ENCODE measurements around the gene MBLAC1. TPM values are rescaled to one million over a fixed set of nuclear protein-coding genes. Genes with fewer than 3 reads are reported as not detected.

Gene MBLAC1, protein sequence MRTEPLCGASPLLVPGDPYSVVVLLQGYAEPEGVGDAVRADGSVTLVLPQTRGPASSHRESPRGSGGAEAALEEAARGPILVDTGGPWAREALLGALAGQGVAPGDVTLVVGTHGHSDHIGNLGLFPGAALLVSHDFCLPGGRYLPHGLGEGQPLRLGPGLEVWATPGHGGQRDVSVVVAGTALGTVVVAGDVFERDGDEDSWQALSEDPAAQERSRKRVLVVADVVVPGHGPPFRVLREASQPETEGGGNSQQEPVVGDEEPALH
- 1 to 10 TPM; 1.6 to 2.2 TPM for total RNA-seq

DNA sequence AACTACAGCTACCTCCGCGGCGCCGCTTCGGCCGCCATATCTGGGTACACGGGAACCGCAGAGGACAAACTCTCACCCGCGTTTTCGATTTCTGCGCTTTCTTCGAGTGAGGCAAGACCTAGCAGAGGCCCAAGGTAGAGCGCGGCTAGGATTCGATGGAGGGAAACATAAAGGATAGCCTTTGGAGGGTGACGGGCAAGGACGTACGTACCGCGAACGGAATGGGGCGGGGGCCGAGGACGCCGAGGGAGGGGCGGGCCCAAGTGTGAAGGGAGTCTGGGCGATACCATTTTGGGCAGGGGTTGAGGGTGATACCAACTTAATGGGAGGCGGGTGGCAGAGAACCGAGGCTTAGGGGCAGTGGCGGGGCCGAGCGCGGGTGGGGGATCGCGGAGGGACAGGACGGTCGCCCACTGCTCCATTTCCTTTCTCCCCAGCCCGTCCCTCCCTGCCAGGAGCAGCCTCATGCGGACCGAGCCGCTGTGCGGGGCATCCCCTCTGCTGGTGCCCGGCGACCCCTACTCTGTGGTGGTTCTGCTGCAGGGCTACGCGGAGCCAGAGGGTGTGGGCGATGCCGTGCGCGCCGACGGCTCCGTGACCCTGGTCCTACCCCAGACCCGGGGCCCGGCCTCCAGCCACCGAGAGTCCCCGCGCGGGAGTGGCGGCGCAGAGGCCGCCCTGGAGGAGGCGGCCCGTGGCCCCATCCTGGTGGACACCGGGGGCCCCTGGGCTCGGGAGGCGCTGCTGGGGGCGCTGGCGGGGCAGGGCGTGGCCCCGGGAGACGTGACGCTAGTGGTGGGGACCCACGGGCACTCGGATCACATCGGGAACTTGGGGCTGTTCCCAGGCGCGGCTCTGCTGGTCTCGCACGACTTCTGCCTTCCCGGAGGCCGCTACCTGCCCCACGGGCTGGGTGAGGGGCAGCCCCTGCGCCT, at the start of gene MBLAC1:
TSS of gene MBLAC1 (plus strand) at position 37 of the 935 bp plus-strand sequence. CDS start at position 466, 429 bp downstream.
- POLR2A ChIA-PET = interaction anchor here (0.6 to 1.3 kb wide), 7 partner anchors 22 to 304 kb away, joined by 3 to 15 read pairs (median 4); partner anchors contain the start of genes AP4M1, LAMTOR4, MCM7 and ZSCAN21
- peak; percentile 74 for ATAC-seq
- Mint-ChIP-seq H3K36me3 (ENCODE audit: low read depth) (peaks cover 12% of the 10 kb centered on the region), H3K27me3 (no peaks in the 10 kb centered on the region), H3K4me1 (peaks cover 28% of the 10 kb centered on the region), H3K27ac (peak within 1 kb of the TSS; percentile 99), H3K4me3 (peak within 1 kb of the TSS; percentile 93), H3K9me3 (ENCODE audit: low read depth) (no peaks in the 10 kb centered on the region)
- CTCF ChIA-PET = interaction anchor here (0.5 to 1.8 kb wide), 9 partner anchors 15 to 281 kb away, joined by 3 to 5 read pairs (median 3); partner anchors contain the start of genes AP4M1, LAMTOR4 and MCM7
- intact Hi-C loops (cut with DNase I, micrococcal nuclease) = loop anchor here (1.0 to 5.0 kb wide), 16 partner anchors 8 to 460 kb away; partner anchors contain the start of genes AP4M1 (in 2 of the 2), CNPY4 (in 2 of the 2), GPC2 (in 2 of the 2) and MCM7 (in 2 of the 2)
- DNase-seq = peak; percentile 95

DNA sequence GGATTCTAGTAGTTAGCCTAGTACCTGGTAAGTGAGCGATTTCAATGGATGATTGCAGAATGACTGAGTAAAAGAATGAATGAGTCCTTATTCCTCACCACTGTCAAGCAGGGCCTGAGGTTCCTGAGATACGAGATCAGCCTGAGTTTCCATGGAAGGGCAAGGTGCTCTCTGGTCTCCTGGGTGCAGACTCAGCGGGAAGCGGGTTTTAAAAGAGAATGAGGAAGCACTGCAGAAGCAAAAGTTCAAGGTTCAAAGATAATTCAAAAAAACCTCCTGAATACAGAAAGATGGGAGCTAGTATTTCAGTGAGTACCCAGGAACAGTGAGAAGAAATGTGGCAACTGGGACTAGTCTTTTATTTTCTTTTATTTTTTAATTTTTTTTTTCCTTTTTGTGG, 49.6 kb upstream of the MBLAC1 start:
- Mint-ChIP-seq H3K9me3 (ENCODE audit: low read depth) (peaks cover 5% of the 10 kb centered on the region), H3K27ac (no peak overlapping the region), H3K36me3 (ENCODE audit: low read depth) (peaks cover 66% of the 10 kb centered on the region), H3K4me3 (no peak overlapping the region), H3K4me1 (peaks cover 18% of the 10 kb centered on the region), H3K27me3 (no peaks in the 10 kb centered on the region)
- ChIA-PET POLR2A (interaction anchor here (0.6 kb wide), 1 partner anchor 372 kb away, joined by 4 read pairs; no protein-coding TSS in a partner anchor), CTCF (interaction anchor here (0.8 kb wide), 1 partner anchor 164 kb away, joined by 3 read pairs; no protein-coding TSS in a partner anchor)
- intact Hi-C loops (cut with DNase I, micrococcal nuclease) = no loop called here
- ATAC-seq = no peak
- DNase-seq = no peak

DNA sequence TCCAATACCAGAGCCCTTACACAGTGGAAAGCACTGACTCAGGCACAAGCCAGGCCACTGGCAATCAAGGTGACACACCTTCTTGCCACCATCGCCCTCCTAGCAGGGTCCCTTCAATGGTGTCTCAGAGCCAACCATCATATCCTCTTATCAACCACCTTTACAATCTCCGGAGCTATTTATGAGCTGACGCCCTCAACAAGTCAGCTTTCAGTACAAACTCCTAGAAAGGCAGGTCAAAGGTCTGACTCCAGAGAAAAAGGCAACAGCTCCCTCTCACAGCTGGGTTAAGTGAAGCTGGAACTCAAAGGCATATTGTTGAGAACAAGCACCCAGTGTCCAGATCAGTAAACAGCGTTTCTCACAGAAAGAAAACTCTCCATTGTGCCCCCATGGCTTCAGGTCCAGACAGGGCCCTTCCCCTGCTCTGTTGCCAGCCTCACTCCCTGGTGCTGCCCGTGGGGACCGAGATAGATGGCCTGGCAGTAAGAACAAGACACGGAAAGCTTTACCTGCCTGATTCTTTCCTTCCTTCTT, 47.7 kb upstream of the MBLAC1 start:
- Mint-ChIP-seq H3K9me3 (ENCODE audit: low read depth) (no peaks in the 10 kb centered on the region), H3K4me3 (no peak overlapping the region), H3K36me3 (ENCODE audit: low read depth) (peaks cover 48% of the 10 kb centered on the region), H3K4me1 (peaks cover 25% of the 10 kb centered on the region), H3K27me3 (no peaks in the 10 kb centered on the region), H3K27ac (peak overlapping the region; percentile 17)
- ATAC-seq = no peak
- ChIA-PET POLR2A (no interaction called here), CTCF (interaction anchor here (0.6 kb wide), 1 partner anchor 60 kb away, joined by 3 read pairs; no protein-coding TSS in a partner anchor)
- intact Hi-C loops (cut with DNase I, micrococcal nuclease) = no loop called here
- DNase-seq = no peak

DNA sequence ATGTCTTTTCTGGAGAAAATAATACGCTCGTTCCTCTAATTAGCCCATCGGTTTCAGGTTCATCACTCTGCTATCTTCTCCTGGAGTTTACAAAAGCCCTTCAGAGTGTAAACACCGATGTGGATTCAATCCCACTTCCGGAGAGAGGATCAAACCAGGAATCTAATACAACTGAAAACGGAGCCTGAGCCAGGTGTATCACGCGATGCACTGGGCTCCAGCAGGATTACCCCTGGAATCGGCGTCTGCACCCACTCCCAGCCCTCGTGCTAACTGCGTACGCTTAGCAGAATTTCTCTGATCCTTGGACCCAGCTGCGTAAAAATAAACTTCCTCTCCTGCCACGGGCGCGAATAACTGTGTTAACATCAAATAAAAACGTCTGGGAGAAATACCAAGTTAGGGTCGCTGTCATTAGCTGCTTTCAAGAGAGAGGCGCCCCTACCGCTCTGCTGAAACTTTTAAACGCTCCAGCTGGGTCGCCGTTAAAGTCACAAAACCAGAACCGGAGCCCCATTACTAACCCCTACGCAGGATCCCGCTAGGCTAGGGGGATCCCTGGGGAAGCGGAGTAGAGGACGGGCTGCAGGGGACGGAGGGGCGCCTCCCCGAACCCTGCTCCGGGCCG, 45.7 kb upstream of the MBLAC1 start:
- intact Hi-C loops (cut with DNase I, micrococcal nuclease) = loop anchor here (1.0 to 10.0 kb wide), 22 partner anchors 20 to 794 kb away; partner anchors contain the start of genes AP4M1 (in 2 of the 2), MCM7 (in 2 of the 2), TRIM4 (in 2 of the 2) and ZKSCAN1 (in 2 of the 2)
- ChIA-PET POLR2A (interaction anchor here (0.8 kb wide), 1 partner anchor 672 kb away, joined by 4 read pairs; the partner anchor contains the start of gene BUD31), CTCF (interaction anchor here (0.7 to 1.2 kb wide), 3 partner anchors 29 to 127 kb away, joined by 3 read pairs; no protein-coding TSS in a partner anchor)
- peaks cover 29% of the 10 kb centered on the region for H3K36me3 Mint-ChIP-seq (ENCODE audit: low read depth)
- peak overlapping the region; percentile 87 for H3K4me3 Mint-ChIP-seq
- H3K27me3 Mint-ChIP-seq = no peaks in the 10 kb centered on the region
- DNase-seq (no peak), ATAC-seq (no peak)
- H3K9me3 Mint-ChIP-seq (ENCODE audit: low read depth) = no peaks in the 10 kb centered on the region
- peak overlapping the region; percentile 87 for H3K27ac Mint-ChIP-seq
- H3K4me1 Mint-ChIP-seq = peaks cover 25% of the 10 kb centered on the region

DNA sequence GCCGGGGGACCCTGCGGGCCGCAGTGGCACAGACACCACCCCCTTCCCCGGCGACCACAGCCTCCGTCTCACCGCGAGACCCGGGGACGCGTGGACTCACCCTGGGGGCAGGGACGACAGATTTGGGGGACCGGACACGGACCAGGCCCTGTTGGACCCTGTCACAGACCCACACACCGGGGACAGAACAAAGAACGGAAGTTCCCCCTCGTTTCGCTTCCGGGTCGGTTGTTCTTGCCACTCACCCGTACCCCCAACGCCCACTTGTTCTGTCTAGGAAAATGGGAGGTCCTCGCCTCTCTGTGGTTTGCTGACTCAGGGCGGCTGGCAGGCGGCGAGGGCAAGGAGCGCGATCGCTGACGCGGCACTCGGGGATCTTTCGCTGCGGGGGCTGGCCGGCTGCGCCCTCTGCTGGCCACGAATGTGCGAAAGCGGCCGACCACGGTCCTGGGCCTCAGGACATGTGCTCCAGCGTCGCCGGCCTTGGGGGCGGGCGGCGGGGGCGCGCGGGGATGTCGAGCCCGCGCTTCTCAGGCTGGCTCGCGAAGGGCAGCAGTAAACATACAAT, 45.1 kb upstream of the MBLAC1 start, which contains the start of gene ZNF3:
TSS of gene ZNF3 (minus strand) at position 189 of the 568 bp plus-strand sequence. CDS start 4,366 bp downstream, outside the sequence.
- H3K4me1 Mint-ChIP-seq = peaks cover 25% of the 10 kb centered on the region
- H3K9me3 Mint-ChIP-seq (ENCODE audit: low read depth) = no peaks in the 10 kb centered on the region
- intact Hi-C loops (cut with DNase I, micrococcal nuclease) = loop anchor here (1.0 to 10.0 kb wide), 22 partner anchors 19 to 793 kb away; partner anchors contain the start of genes AP4M1 (in 2 of the 2), MCM7 (in 2 of the 2), TRIM4 (in 2 of the 2) and ZKSCAN1 (in 2 of the 2)
- peaks cover 23% of the 10 kb centered on the region for H3K36me3 Mint-ChIP-seq (ENCODE audit: low read depth)
- CTCF ChIA-PET = interaction anchor here (0.7 to 1.4 kb wide), 7 partner anchors 9 to 263 kb away, joined by 3 to 13 read pairs (median 3); partner anchors contain the start of genes AP4M1, MCM7 and TRIM4
- H3K27me3 Mint-ChIP-seq = no peaks in the 10 kb centered on the region
- peak; percentile 99 for DNase-seq
- H3K4me3 Mint-ChIP-seq = peak within 1 kb of the TSS; percentile 87
- ATAC-seq = peak; percentile 83
- POLR2A ChIA-PET = interaction anchor here (1.1 kb wide), 1 partner anchor 12 kb away, joined by 3 read pairs; no protein-coding TSS in a partner anchor
- H3K27ac Mint-ChIP-seq = peak within 1 kb of the TSS; percentile 87

DNA sequence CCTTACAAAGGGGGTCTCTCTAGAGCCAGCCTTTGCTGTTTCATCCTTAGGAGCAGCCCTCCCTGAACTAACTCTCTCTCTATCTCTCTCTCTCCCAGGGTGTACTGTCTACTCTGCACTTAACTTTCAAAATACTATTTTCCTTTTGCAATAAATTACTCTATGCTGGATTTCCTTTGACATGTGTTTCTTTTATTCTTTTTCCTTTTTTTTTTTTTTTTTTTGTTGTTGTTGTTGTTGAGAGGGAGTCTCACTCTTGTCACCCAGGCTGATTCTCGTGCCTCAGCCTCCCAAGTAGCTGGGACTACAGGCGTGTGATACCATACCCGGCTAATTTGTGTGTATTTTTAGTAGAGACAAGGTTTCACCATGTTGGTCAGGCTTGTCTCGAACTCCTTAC, 43.8 kb upstream of the MBLAC1 start:
- Mint-ChIP-seq H3K4me3 (peak overlapping the region; percentile 87), H3K27me3 (no peaks in the 10 kb centered on the region), H3K9me3 (ENCODE audit: low read depth) (no peaks in the 10 kb centered on the region), H3K36me3 (ENCODE audit: low read depth) (peaks cover 17% of the 10 kb centered on the region), H3K27ac (peak overlapping the region; percentile 85), H3K4me1 (peaks cover 30% of the 10 kb centered on the region)
- intact Hi-C loops (cut with DNase I, micrococcal nuclease) = loop anchor here (5.0 to 10.0 kb wide), 8 partner anchors 44 to 792 kb away; partner anchors contain the start of genes MBLAC1 (in 1 of the 2), SRRT (in 1 of the 2), TRIM4 (in 1 of the 2) and ZKSCAN1 (in 1 of the 2)
- ChIA-PET POLR2A (interaction anchor here (0.6 to 1.1 kb wide), 6 partner anchors 11 to 211 kb away, joined by 3 to 11 read pairs (median 3); partner anchors contain the start of genes AP4M1, LAMTOR4, MBLAC1 and MCM7), CTCF (interaction anchor here (0.6 to 1.4 kb wide), 12 partner anchors 8 to 525 kb away, joined by 3 to 13 read pairs (median 3); partner anchors contain the start of genes AP4M1, MCM7 and ZKSCAN1)
- DNase-seq (no peak), ATAC-seq (no peak)

DNA sequence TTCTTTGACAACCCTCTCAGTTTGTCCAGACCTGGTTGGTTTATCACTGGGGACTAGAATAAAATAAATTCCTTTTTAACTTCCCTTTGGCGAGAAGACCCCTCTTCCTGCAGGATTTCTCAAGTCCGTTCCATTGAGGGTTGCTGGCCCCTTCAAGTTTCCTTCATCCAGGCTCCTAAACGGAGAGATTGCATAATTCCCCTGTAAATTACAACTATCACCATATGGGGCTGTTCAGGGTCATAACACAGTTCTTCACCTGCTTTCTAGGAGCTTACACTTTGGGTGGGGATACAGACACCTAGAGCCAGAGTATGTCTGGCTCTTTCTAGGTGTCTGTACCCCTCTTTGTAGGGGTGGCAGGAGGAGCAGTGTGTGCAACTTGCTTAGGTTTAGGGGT, 41.3 kb upstream of the MBLAC1 start:
- POLR2A ChIA-PET = no interaction called here
- no peak for DNase-seq
- intact Hi-C loops (cut with DNase I, micrococcal nuclease) = loop anchor here (5.0 to 10.0 kb wide), 5 partner anchors 171 to 789 kb away; partner anchors contain the start of genes BUD31 (in 1 of the 2), PDAP1 (in 1 of the 2), SRRT (in 1 of the 2) and TRIM4 (in 1 of the 2)
- Mint-ChIP-seq H3K27me3 (no peaks in the 10 kb centered on the region), H3K27ac (no peak overlapping the region), H3K4me1 (peaks cover 29% of the 10 kb centered on the region), H3K9me3 (ENCODE audit: low read depth) (no peaks in the 10 kb centered on the region), H3K36me3 (ENCODE audit: low read depth) (peaks cover 13% of the 10 kb centered on the region), H3K4me3 (no peak overlapping the region)
- ATAC-seq = no peak
- CTCF ChIA-PET = interaction anchor here (0.7 to 1.0 kb wide), 2 partner anchors 10 to 47 kb away, joined by 3 read pairs; no protein-coding TSS in a partner anchor

DNA sequence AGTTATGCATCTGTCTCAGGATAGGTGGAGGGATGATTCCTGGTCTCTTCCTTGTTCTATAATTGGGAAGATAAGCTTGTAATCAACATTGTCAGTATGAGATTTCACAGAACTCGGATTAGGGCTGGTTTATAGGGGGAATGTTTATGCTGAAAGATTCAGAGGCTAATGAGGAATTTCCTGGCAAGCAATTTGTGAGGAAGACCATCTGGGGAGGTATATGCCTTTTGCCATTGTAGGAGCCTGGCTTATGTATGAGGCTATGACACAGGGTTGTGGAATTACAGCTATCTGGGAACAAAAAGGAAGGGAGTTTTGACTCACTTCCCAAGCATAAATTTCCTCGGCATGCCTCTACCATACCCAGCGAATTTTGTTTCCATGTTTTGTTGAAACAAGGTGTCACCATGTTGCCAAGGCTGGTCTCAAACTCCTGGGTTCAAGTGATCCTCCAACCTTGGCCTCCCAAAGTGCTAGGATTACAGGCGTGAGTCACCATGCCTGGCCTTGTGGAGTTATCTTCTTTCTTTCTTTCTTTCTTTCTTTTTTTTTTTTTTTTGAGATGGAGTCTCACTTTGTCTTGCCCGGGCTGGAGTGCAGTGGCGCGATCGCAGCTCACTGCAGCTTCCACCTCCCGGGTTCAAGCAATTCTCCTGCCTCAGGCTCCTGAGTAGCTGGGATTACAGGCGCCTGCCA, 39.6 kb upstream of the MBLAC1 start:
- Mint-ChIP-seq H3K36me3 (ENCODE audit: low read depth) (peaks cover 24% of the 10 kb centered on the region), H3K4me3 (peak overlapping the region; percentile 13), H3K9me3 (ENCODE audit: low read depth) (no peaks in the 10 kb centered on the region), H3K4me1 (peaks cover 32% of the 10 kb centered on the region), H3K27ac (peak overlapping the region; percentile 9), H3K27me3 (no peaks in the 10 kb centered on the region)
- intact Hi-C loops (cut with DNase I, micrococcal nuclease) = loop anchor here (5.0 to 10.0 kb wide), 5 partner anchors 172 to 788 kb away; partner anchors contain the start of genes BUD31 (in 1 of the 2), PDAP1 (in 1 of the 2), SRRT (in 1 of the 2) and TRIM4 (in 1 of the 2)
- POLR2A ChIA-PET = interaction anchor here (6.1 kb wide), 1 partner anchor 14 kb away, joined by 74 read pairs; the partner anchor contains the start of genes AP4M1 and MCM7
- CTCF ChIA-PET = interaction anchor here (0.6 kb wide), 1 partner anchor 349 kb away, joined by 3 read pairs; no protein-coding TSS in a partner anchor
- DNase-seq (no peak), ATAC-seq (no peak)
